ENCODE results near the gene CCDC85A. TPM values are rescaled to one million over a fixed set of nuclear protein-coding genes. Genes with fewer than 3 reads are reported as not detected.

Gene CCDC85A
- total and polyA plus RNA-seq, 4 donors, result 1.7 to 10.5 (median 6.6) TPM

DNA sequence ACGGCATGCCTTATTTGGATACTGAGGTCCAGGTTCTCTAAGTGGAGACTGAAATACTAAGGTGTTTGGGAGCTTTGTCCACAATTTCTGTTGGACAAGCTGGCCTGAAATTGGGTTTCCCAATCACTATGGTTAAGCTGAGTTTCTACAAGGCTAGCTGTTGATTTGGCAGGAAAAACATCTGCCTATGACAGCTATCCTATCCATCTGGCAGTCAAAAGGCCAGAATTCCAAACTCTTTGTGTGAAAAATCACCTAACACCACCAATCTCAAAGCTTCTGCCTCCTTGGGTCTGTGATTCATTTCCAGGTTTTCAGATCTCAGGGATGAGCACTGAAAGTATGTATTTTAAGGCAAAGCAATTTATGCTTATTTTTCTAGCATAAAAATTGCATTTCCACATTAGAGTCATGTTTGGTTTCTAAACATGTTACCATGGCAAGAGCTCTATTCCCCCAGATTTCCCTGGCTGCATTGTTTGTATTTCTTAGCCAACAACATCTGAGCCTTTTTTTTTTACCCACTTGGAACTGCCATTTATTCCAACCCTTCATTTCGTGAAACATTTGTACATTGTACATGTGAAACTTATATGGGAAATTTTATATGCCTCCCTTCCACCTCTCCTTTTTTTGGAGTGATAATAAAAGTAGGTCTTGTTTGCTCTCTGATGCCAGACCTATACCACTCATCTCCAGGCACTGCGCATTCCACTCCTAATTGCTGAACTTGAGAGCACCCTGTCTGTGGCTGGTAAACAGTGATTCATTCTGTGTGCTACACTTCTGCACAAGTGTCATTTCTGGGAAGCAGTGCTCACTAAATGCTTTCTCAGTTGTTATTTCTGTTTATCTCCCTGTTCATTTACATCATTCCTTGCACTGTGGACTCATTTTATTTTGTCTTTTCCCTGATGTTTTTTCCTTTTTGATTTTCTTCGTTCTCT is 15.9 kb upstream of the CCDC85A start:
- 62 to 81% methylated on average over 4 of the region's 4 CpGs for WGBS, 2 donors
- no peak for DNase-seq
- Histone ChIP-seq H3K27ac (ENCODE audit: low read depth in 1 of 2, low read length in 1 of 2) (no peak overlapping the region), H3K36me3 (ENCODE audit: control insufficient read depth in 4 of 4, insufficient read depth in 4 of 4, low read length in 4 of 4) (no peaks in the 10 kb centered on the region), H3K9me3 (ENCODE audit: control insufficient read depth in 4 of 4, insufficient read depth in 3 of 4, low read length in 3 of 4) (no peaks in the 10 kb centered on the region), H3K4me3 (no peak overlapping the region), H3K27me3 (ENCODE audit: control insufficient read depth in 3 of 3, insufficient read depth in 3 of 3, low read length in 2 of 3) (no peaks in the 10 kb centered on the region), H3K4me1 (ENCODE audit: control insufficient read depth in 5 of 5, insufficient read depth in 5 of 5, low read length in 5 of 5) (no peaks in the 10 kb centered on the region), H3K9ac (ENCODE audit: insufficient read depth in 1 of 2, low read length in 2 of 2) (no peak overlapping the region)
- peak; percentile 93 for ATAC-seq (ENCODE audit: insufficient read depth, low FRiP score)
- TF ChIP-seq, protein P1, sequence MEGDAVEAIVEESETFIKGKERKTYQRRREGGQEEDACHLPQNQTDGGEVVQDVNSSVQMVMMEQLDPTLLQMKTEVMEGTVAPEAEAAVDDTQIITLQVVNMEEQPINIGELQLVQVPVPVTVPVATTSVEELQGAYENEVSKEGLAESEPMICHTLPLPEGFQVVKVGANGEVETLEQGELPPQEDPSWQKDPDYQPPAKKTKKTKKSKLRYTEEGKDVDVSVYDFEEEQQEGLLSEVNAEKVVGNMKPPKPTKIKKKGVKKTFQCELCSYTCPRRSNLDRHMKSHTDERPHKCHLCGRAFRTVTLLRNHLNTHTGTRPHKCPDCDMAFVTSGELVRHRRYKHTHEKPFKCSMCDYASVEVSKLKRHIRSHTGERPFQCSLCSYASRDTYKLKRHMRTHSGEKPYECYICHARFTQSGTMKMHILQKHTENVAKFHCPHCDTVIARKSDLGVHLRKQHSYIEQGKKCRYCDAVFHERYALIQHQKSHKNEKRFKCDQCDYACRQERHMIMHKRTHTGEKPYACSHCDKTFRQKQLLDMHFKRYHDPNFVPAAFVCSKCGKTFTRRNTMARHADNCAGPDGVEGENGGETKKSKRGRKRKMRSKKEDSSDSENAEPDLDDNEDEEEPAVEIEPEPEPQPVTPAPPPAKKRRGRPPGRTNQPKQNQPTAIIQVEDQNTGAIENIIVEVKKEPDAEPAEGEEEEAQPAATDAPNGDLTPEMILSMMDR (IDR thresholded peaks at IDR 0.05; ENCODE audit: control extremely low read depth, extremely low read depth), result no peak

DNA sequence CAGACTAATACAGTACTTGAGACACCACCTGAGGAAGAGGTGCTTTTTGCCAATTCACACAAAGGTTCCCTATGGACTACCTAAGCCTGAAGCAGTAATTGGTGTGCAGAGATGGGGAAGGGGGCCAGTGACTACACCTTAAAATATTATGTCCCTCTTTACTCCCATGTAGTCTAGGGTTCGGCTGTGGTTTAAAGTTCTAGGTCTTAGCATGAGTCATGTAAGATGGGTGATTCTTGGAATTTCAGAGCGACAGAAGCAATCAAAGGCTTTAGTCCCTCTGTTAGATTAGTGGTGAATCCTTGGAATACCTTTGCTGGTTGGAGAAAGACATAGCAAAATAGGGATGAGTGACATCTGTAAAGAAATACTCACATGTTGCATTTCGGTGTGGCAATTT is 14.3 kb upstream of the CCDC85A start:
- no peaks in the 10 kb centered on the region for H3K4me1 ChIP-seq (ENCODE audit: control insufficient read depth in 5 of 5, insufficient read depth in 5 of 5, low read length in 5 of 5)
- DNase-seq (no peak), ATAC-seq (ENCODE audit: insufficient read depth, low FRiP score) (no peak)
- 92 to 93% methylated on average over 3 of the region's 3 CpGs for WGBS, 2 donors
- no peak overlapping the region for H3K27ac ChIP-seq (ENCODE audit: low read depth in 1 of 2, low read length in 1 of 2)
- no peak overlapping the region for H3K9ac ChIP-seq (ENCODE audit: insufficient read depth in 1 of 2, low read length in 2 of 2)
- no peaks in the 10 kb centered on the region for H3K9me3 ChIP-seq (ENCODE audit: control insufficient read depth in 4 of 4, insufficient read depth in 3 of 4, low read length in 3 of 4)
- no peak overlapping the region for H3K4me3 ChIP-seq
- TF ChIP-seq, protein P1 (IDR thresholded peaks at IDR 0.05; ENCODE audit: control extremely low read depth, extremely low read depth), result no peak
- no peaks in the 10 kb centered on the region for H3K36me3 ChIP-seq (ENCODE audit: control insufficient read depth in 4 of 4, insufficient read depth in 4 of 4, low read length in 4 of 4)
- H3K27me3 ChIP-seq (ENCODE audit: control insufficient read depth in 3 of 3, insufficient read depth in 3 of 3, low read length in 2 of 3), result no peaks in the 10 kb centered on the region

DNA sequence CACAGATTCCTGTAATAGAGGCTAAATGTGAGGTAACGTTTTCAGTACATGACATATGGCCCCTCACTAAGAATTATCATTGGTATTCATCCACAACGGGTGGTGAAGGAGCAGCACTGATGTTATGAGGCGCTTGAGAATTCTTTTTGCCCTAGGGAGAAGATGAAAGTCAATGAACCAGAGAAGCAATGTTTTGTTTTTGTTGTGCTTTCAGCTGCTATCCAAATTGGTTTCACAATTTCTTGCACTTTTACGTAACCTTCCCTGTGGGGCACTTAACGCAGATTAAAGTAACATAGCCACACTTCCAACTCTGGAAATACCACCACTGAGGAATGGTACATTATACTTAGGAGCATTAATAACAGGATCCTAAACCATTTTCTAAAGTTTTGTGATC is 13.3 kb upstream of the CCDC85A start:
- DNase-seq, result no peak
- peaks cover 0 to 2% (median 0%) of the 10 kb centered on the region in 4 donors for H3K9me3 ChIP-seq (ENCODE audit: control insufficient read depth in 4 of 4, insufficient read depth in 3 of 4, low read length in 3 of 4)
- H3K9ac ChIP-seq (ENCODE audit: insufficient read depth in 1 of 2, low read length in 2 of 2), result no peak overlapping the region
- no peaks in the 10 kb centered on the region for H3K36me3 ChIP-seq (ENCODE audit: control insufficient read depth in 4 of 4, insufficient read depth in 4 of 4, low read length in 4 of 4)
- no peaks in the 10 kb centered on the region for H3K4me1 ChIP-seq (ENCODE audit: control insufficient read depth in 5 of 5, insufficient read depth in 5 of 5, low read length in 5 of 5)
- TF ChIP-seq, protein P1 (IDR thresholded peaks at IDR 0.05; ENCODE audit: control extremely low read depth, extremely low read depth), result no peak
- H3K27ac ChIP-seq (ENCODE audit: low read depth in 1 of 2, low read length in 1 of 2), result no peak overlapping the region
- no peak for ATAC-seq (ENCODE audit: insufficient read depth, low FRiP score)
- 77 to 78% methylated on average over 5 of the region's 5 CpGs for WGBS, 2 donors
- H3K27me3 ChIP-seq (ENCODE audit: control insufficient read depth in 3 of 3, insufficient read depth in 3 of 3, low read length in 2 of 3), result no peaks in the 10 kb centered on the region
- H3K4me3 ChIP-seq, result no peak overlapping the region

Measured in lung (tissue), 12 donors.